NOMO-1 treated with dmso at 0.1 percent for 144 hours (cell line): ENCODE measurements around the gene PIK3CD.
"Not testable (repeated sequence)": the region's sequence is repeated elsewhere in the genome, so short reads cannot be mapped to it uniquely, and the experiment has no call there.

Experiments used
- DNase-seq: peaks from one replicate; lab custom pipeline; 2025; ENCODE audit not compliant: unreplicated experiment; lab: John Stamatoyannopoulos, UW

The PIK3CD gene

GRCh38 chr1:9687874-9688582, 36.5 kb downstream of the PIK3CD start:
- DNase-seq = no peak

GRCh38 chr1:9688599-9688998, 37.1 kb downstream of the PIK3CD start:
- no peak for DNase-seq

- DNase-seq = no peak
These were observed 37.6 kb downstream of the PIK3CD start for GRCh38 chr1:9689011-9689706.

- no peak for DNase-seq
These were observed 38.4 kb downstream of the PIK3CD start for GRCh38 chr1:9689971-9690381.

- no peak for DNase-seq
These were observed 39.0 kb downstream of the PIK3CD start for GRCh38 chr1:9690440-9691107.

GRCh38 chr1:9691108-9691445, 39.5 kb downstream of the PIK3CD start:
- DNase-seq = no peak

GRCh38 chr1:9691691-9692090, 40.2 kb downstream of the PIK3CD start:
- DNase-seq = no peak

GRCh38 chr1:9696793-9697192, 45.3 kb downstream of the PIK3CD start:
- no peak for DNase-seq

GRCh38 chr1:9699361-9699760, 47.8 kb downstream of the PIK3CD start:
- DNase-seq = no peak

- DNase-seq = no peak
These were observed 48.8 kb downstream of the PIK3CD start for GRCh38 chr1:9700340-9700739.

- no peak for DNase-seq
These were observed 50.1 kb downstream of the PIK3CD start for GRCh38 chr1:9701665-9702064.

- no peak for DNase-seq
These were observed 51.6 kb downstream of the PIK3CD start for GRCh38 chr1:9703165-9703509.

GRCh38 chr1:9703681-9704080, 52.1 kb downstream of the PIK3CD start:
- no peak for DNase-seq

GRCh38 chr1:9705337-9706093, 54.0 kb downstream of the PIK3CD start:
- no peak for DNase-seq

- DNase-seq = no peak
These were observed 54.6 kb downstream of the PIK3CD start for GRCh38 chr1:9706178-9706577.

- DNase-seq = no peak
These were observed 58.5 kb downstream of the PIK3CD start for GRCh38 chr1:9710037-9710436.

GRCh38 chr1:9711466-9712020, 60.0 kb downstream of the PIK3CD start:
- no peak for DNase-seq

- not testable (repeated sequence) for DNase-seq
These were observed 61.2 kb downstream of the PIK3CD start for GRCh38 chr1:9712767-9713166.

GRCh38 chr1:9714257-9714718, 62.8 kb downstream of the PIK3CD start:
- no peak for DNase-seq

GRCh38 chr1:9715536-9716226, 64.2 kb downstream of the PIK3CD start:
- no peak for DNase-seq
